ENCODE measurements around the gene PRR3. TPM values are rescaled to one million over a fixed set of nuclear protein-coding genes. Genes with fewer than 3 reads are reported as not detected.
A peak's percentile ranks its signal among the peaks of the same experiment; 100 is the strongest.
"Not testable (repeated sequence)": the region's sequence is repeated elsewhere in the genome, so short reads cannot be mapped to it uniquely, and the experiment has no call there.

PRR3 gene
- total RNA-seq = 4.0 and 4.5 TPM in 2 replicates

GRCh38 chr6:30556906-30557682 lies at the start of gene PRR3:
TSS of gene PRR3 (plus strand) at chr6:30557295. CDS start at chr6:30557345, 50 bp downstream.
- DNase-seq (ENCODE audit: low read depth, low spot score) = no peak

DNA sequence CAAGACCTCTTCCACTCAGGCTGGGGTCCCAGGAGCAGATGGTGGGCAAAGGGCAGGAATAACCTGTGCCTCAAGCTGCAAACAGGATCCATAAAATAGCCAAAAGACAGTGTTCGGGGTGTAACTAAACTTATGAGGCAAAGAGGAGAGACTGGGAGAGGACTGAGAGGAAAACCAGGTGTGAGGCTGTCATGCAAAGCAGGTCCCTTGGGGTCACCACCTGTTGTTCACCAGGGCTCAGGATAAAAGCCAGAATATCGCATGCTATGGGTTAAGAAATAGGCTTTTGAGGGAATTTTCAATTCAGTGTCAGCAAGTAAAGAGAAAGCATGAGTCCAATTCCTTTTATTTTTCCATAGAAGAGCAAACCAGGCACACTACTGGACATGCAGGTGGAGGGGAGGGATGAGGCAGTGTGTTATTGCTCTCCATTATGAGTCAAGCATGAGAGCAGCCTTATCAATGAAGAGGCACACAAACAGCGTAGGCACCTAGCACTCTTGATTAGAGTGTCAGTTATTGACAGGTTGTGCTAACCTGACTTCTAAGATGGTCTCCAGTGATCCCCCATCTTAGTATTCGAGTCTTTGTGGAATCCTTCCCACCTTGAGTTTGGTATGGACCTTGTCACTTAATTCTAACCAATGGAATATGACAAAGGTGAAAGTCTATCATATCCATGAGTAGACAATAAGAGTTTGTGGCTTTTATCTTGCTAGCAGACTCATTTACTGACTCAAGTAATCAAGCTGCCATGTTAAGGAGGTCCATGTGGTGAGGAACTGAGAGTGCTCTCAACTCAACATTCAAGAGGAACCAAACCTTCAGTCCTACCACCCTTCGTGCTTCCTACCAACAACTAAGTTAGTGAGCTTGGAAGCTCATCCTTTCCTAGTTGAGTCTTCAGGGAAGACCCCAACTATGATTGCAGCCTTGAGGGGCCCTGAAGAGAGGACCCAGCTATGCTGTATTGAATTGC lies 49.0 kb upstream of the PRR3 start:
- DNase-seq (ENCODE audit: low read depth, low spot score) = no peak

GRCh38 chr6:30508890-30509736 lies 48.0 kb upstream of the PRR3 start:
- DNase-seq (ENCODE audit: low read depth, low spot score) = no peak

GRCh38 chr6:30510419-30511168 lies 46.5 kb upstream of the PRR3 start:
- no peak for DNase-seq (ENCODE audit: low read depth, low spot score)

GRCh38 chr6:30511169-30511546 lies 45.9 kb upstream of the PRR3 start:
- no peak for DNase-seq (ENCODE audit: low read depth, low spot score)

- DNase-seq (ENCODE audit: low read depth, low spot score) = no peak
These were observed 43.6 kb upstream of the PRR3 start for GRCh38 chr6:30513451-30513850.

DNA sequence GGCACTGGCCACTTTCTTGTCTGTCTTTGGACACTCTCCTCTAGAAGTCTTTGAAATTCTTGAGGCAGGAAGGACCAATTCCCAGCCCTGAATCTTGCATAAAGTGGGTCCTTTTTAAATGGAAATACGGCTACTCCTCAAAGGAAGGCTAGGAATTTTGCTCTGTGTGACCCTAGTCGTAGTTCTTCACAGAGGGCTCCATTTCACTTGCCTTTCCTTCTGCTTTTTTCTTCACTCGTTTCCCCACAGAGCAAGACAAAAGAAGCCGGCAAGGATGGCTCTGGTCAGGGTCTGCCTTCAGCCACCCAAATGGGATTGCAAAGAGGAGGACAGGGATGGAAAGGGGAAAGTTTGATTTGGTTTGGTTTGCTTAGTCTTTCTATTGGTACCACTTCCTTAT lies 42.0 kb upstream of the PRR3 start:
- DNase-seq (ENCODE audit: low read depth, low spot score) = no peak

GRCh38 chr6:30515944-30516753 lies 40.9 kb upstream of the PRR3 start:
- DNase-seq (ENCODE audit: low read depth, low spot score) = peak; percentile 100

DNA sequence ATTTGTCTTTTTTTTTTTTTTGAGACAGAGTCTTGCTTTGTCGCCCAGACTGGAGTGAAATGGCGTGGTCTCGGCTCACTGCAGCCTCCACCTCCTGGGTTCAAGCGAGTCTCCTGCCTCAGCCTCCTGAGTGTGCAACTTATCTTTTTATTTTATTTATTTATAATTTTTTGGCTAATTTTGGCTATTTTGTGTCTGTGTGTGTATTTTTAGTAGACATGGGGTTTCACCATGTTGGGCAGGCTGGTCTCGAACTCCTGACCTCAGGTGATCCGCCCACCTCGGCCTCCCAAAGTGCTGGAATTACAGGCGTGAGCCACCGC lies 40.4 kb upstream of the PRR3 start:
- DNase-seq (ENCODE audit: low read depth, low spot score) = not testable (repeated sequence)

DNA sequence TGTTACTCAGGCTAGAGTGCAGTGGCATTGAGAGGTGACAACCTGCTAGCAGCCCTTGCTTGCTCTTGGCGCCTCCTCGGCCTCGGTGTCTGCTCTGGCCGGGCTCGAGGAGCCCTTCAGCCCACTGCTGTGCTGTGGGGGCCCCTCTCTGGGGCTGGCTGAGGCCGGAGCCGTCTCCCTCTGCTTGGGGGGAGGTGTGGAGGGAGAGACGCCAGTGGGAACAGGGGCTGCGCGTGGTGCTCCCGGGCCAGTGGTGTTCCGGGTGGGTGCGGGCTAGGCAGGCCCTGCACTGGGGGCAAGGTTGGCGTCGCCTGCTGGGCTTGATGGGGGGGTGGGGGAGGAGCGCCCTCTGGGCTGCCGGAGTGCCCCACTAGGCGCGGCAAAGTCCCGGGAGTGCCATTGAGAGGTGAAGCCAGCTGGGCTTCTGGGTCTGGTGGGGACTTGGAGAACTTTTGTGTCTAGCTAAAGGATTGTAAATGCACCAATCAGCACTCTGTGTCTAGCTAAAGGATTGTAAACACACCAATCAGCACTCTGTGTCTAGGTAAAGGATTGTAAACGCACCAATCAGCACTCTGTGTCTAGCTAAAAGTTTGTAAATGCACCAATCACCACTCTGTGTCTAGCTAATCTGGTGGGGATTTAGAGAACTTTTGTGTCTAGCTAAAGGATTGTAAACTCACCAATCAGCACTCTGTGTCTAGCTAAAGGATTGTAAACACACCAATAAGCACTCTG lies 39.2 kb upstream of the PRR3 start:
- DNase-seq (ENCODE audit: low read depth, low spot score) = not testable (repeated sequence)

- not testable (repeated sequence) for DNase-seq (ENCODE audit: low read depth, low spot score)
These were observed 38.5 kb upstream of the PRR3 start for GRCh38 chr6:30518505-30519145.

GRCh38 chr6:30520522-30520921 lies 36.6 kb upstream of the PRR3 start:
- no peak for DNase-seq (ENCODE audit: low read depth, low spot score)

- DNase-seq (ENCODE audit: low read depth, low spot score) = not testable (repeated sequence)
These were observed 36.0 kb upstream of the PRR3 start for GRCh38 chr6:30521082-30521481.

GRCh38 chr6:30521952-30522351 lies 35.1 kb upstream of the PRR3 start:
- DNase-seq (ENCODE audit: low read depth, low spot score) = not testable (repeated sequence)

DNA sequence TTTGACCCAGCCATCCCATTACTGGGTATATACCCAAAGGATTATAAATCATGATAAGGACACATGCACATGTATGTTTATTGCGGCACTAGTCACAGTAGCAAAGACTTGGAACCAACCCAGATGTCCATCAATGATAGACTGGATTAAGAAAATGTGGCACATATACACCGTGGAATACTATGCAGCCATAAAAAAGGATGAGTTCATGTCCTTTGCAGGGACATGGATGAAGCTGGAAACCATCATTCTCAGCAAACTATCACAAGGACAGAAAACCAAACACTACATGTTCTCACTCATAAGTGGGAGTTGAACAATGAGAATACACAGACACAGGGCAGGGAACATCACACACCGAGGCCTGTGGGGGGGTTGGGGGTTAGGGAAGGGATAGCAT lies 30.7 kb upstream of the PRR3 start:
- not testable (repeated sequence) for DNase-seq (ENCODE audit: low read depth, low spot score)

GRCh38 chr6:30529349-30529875 lies 27.7 kb upstream of the PRR3 start:
- DNase-seq (ENCODE audit: low read depth, low spot score) = not testable (repeated sequence)

DNA sequence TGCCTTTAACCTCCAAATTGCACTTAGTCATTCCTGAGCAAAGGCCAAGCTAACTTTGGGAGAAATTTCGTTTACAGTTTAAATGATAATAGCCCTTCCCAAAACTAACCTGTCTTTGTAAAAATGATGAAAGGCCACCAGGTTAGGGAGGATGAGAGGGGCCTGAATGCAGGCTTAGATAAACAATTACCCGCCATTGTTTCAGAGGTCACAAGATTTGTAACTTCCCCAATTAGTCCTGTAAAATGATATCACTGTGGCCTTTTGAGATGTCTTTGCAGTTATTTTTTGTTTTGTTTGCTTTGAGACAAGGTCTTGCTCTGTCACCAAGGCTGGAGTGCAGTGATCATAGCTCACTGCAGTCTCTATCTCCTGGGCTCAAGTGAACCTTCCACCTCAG lies 27.1 kb upstream of the PRR3 start:
- no peak for DNase-seq (ENCODE audit: low read depth, low spot score)
